Transverse colon (tissue), 3 donors: Measurements from ENCODE around the gene CD82.

Experiments used
- POLR2A ChIP-seq: fragments of 450-650 bp; IDR thresholded peaks from one replicate; pipeline ENCODE4 v1.6.1; 2016; ENCODE audit warnings: antibody characterized with exemption, mild to moderate bottlenecking, moderate library complexity
- TF ChIP-seq, protein P1 (sequence below), 5 experiments: fragments of 200-600 bp in 3 of 5; fragments of 450-650 bp in 2 of 5; sonication (generic) in 3 of 5; IDR thresholded peaks; 1 replicate in 2 of 5; 2 replicates in 3 of 5; pipeline ENCODE4 v1.5.1; 2016 to 2017; ENCODE audit warnings: antibody characterized with exemption in 5 of 5, inconsistent platforms in 3 of 5, mild to moderate bottlenecking in 2 of 5, moderate library complexity in 1 of 5

DNA sequence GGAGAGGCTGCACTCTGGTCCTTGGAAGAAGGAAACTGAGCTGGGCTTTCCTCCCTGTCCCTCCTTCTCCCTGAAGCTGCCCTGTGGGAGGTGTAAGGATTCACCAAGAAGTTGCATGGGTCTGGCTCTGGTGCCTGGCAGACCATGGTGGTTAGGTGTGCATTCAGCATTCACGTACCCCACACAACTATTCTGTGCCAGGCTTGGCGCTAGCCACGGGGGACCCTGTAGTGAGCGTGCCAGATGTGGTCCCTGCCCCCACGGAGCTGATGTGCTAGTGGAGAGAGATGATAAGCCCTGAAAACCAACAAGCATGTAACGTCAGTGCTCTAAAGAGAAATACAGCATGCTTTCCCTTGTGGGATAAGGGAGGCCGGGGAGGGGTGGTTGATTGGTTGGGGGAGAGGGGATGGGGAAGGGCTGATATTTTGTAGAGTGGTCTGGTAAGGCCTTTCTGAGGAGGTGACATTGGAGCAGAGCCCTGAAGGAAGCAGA lies 48.9 kb downstream of the CD82 start:
- no peak for TF ChIP-seq POLR2A
- TF ChIP-seq, protein P1, sequence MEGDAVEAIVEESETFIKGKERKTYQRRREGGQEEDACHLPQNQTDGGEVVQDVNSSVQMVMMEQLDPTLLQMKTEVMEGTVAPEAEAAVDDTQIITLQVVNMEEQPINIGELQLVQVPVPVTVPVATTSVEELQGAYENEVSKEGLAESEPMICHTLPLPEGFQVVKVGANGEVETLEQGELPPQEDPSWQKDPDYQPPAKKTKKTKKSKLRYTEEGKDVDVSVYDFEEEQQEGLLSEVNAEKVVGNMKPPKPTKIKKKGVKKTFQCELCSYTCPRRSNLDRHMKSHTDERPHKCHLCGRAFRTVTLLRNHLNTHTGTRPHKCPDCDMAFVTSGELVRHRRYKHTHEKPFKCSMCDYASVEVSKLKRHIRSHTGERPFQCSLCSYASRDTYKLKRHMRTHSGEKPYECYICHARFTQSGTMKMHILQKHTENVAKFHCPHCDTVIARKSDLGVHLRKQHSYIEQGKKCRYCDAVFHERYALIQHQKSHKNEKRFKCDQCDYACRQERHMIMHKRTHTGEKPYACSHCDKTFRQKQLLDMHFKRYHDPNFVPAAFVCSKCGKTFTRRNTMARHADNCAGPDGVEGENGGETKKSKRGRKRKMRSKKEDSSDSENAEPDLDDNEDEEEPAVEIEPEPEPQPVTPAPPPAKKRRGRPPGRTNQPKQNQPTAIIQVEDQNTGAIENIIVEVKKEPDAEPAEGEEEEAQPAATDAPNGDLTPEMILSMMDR (IDR thresholded peaks at IDR 0.05): no peak
